HG03565 (cell line): ENCODE results near the gene OLFML2B.

ENCODE experiments used
- ATAC-seq: cut with Tn5 transposase; IDR thresholded peaks from one replicate; pipeline ENCODE4 v1.9.1; 2021; ENCODE audit warnings: mild to moderate bottlenecking, moderate library complexity; ENCODE audit not compliant: unreplicated experiment

Gene OLFML2B

GRCh38 chr1:161981735-161982506, 41.7 kb downstream of the OLFML2B start:
- no peak for ATAC-seq

- no peak for ATAC-seq
These were observed 42.5 kb downstream of the OLFML2B start for GRCh38 chr1:161981126-161981525.

- no peak for ATAC-seq
These were observed 45.5 kb downstream of the OLFML2B start for GRCh38 chr1:161978011-161978790.

- no peak for ATAC-seq
These were observed 49.5 kb downstream of the OLFML2B start for GRCh38 chr1:161973924-161974845.

GRCh38 chr1:161972828-161973227, 50.8 kb downstream of the OLFML2B start:
- ATAC-seq, result no peak

GRCh38 chr1:161970633-161971032, 53.0 kb downstream of the OLFML2B start:
- ATAC-seq, result no peak

DNA sequence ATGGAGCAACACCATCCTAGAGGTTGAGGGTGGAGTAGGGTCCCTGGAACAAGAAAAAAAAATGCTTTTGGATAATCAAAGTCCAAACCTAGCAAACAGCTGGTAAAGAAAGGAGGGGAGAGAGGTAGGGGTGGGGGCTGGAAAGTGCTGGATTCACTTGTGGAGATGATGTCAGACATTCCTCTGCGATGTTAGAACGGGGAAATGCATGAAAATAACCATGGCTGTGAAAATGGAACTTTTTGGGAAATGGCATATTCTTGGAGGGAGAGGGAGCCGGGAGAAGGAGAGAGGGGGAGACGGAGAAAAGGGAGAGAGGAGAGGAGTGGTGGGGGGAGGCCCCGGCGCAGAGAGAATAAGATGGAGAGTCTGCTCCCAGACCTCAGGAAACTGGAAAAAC, 53.6 kb downstream of the OLFML2B start:
- no peak for ATAC-seq

DNA sequence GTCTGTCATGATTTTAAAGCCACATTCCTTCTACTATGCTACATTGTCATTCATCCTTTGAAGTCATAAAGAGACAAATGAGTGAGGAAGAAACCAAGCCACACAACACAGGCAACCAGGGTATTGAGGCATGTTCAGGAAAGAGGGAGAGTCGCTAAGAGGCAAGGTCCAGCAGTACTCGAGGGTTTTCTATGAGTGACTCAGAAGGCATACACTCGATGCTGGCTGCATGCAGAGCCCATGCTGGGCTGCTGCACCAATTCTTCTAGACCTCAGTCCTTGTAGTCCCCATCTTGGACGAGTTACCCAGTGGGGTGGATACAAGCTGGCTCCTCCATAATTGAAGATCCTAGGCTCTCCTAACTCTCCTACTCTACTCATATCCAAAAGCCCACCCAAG, 57.6 kb downstream of the OLFML2B start:
- no peak for ATAC-seq

GRCh38 chr1:161962091-161962887, 61.4 kb downstream of the OLFML2B start:
- peak; percentile 94 for ATAC-seq

GRCh38 chr1:161958425-161958824, 65.2 kb downstream of the OLFML2B start:
- no peak for ATAC-seq

- ATAC-seq, result no peak
These were observed 66.7 kb downstream of the OLFML2B start for GRCh38 chr1:161956930-161957329.

- no peak for ATAC-seq
These were observed 67.6 kb downstream of the OLFML2B start for GRCh38 chr1:161956097-161956496.

DNA sequence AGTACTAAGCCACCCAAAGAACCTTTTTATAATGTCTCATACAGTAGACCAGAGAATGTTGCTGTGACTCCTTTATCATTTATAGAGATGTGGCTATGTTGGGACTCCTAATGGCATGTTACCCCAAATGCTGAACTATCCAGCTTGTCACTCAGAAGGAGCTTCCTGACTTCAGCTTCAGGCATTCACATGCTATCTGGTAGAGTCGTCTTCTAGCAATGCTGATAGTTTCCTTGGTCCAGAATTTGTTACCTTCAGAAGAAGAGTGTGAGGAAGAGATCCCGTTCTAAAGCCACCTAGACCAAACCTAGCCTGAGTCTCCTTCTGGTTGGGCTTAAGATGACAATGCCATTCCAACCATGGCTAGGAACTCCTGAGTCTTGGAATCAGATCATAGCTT, 68.1 kb downstream of the OLFML2B start:
- ATAC-seq, result no peak

- ATAC-seq, result no peak
These were observed 69.2 kb downstream of the OLFML2B start for GRCh38 chr1:161954466-161954865.

- no peak for ATAC-seq
These were observed 69.6 kb downstream of the OLFML2B start for GRCh38 chr1:161954050-161954449.

DNA sequence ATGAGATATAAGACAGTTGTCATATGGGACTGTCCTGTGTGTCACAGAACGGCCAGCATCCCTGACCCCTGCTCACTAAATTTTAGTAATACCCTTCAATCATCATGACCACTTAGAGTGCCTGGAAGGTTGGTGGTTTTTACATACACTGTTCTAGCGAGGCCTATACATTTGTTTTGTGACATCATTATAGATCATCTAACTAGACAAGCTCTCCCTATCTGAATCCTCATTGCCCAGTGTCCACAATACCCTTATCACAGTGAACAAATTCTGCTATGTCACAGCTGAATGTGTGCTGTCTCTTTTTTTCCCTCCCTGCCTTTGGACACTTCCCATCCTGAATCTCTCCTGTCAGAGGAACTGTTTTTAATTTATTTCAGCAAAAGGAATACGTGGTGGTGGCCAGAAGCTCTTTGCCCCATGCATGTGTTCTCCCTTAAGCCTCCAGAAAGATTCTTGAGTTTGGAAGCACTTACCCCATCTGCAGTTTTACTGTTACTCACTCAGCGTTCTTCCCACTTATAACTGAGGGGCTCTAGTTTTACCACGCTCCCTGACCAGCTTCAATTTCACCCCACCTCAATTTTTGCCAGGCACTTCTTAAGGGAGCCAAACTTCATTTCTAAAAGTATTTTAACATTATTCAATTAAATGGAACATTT, 70.3 kb downstream of the OLFML2B start:
- ATAC-seq, result no peak

DNA sequence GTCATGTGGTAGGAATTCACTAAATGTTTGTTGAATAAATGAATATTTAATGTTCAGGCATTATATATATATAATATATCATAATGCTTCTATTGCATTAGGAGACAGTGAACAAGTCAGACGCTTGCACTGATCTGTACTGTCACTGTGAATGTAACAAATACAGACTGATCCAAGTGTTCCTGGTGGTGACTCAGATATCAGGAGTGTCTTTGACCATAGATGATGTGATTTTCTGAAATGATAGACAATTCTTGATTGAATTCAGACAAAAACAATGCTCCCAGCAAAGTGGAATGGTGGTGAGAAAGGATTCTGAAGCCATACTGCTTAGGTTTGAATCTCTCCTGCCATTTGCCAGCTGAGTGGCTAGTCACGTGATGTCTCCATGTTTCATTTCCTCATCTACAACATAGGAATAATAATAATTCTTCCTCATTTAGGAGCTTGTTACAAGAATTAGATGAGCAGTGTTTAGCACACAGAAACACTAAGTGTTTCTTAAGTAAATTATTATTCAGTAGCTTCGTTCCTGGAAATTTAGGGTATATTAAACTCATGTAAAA, 71.0 kb downstream of the OLFML2B start:
- ATAC-seq, result no peak

GRCh38 chr1:161951646-161952045, 72.0 kb downstream of the OLFML2B start:
- no peak for ATAC-seq

- no peak for ATAC-seq
These were observed 73.3 kb downstream of the OLFML2B start for GRCh38 chr1:161950377-161950776.

GRCh38 chr1:161949548-161949947, 74.1 kb downstream of the OLFML2B start:
- no peak for ATAC-seq
